NB4 (cell line): ENCODE data around the gene SMAD3.

Experiments used
- TF ChIP-seq, protein P1 (sequence below): IDR thresholded peaks from one replicate; pipeline ENCODE4 v1.5.1; 2012; ENCODE audit warnings: low read depth, low read length
- TF ChIP-seq, protein P2 (sequence below): IDR thresholded peaks from 2 replicates; pipeline ENCODE4 v1.6.1; 2011; ENCODE audit warnings: low read depth, low read length

DNA sequence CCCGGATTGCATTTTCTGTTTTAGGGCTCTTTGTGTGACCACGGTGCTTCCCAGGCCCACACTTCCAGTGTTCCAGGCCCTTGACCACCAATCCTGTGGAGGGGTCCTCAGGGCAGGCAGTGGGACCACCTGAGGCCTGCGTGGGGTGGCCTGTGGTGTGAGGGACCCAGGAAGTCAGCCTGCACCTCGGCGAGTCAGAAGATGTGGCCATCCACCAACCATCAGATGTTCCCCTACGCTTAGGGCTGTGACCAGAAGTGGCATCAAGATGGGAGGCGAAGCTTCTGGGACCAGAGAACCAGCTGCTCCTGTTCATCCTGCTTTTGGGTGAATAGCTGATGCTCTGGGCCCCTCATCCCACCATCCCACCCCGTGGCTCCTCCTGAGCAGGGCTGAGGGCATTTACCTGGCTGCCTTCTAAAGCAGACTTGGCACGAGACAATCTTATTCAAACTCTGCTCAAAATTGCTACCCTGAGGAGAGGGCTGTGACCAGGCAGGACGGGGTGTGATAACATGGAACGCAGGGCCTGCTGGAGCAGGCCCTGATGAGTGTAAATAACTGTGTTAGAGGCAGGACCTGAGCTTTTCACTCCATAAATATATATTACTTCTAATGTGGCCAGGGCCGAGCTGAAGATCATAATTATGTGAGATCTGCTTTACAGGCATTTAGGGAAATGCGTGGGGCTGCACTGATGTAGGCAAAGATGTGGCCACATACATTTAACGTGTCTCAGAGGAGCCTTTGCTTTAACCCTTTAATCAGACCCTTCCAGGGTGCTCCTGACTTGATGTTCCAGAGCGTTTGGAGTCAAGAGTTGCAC, 28.8 kb downstream of the SMAD3 start:
- TF ChIP-seq, protein P1, sequence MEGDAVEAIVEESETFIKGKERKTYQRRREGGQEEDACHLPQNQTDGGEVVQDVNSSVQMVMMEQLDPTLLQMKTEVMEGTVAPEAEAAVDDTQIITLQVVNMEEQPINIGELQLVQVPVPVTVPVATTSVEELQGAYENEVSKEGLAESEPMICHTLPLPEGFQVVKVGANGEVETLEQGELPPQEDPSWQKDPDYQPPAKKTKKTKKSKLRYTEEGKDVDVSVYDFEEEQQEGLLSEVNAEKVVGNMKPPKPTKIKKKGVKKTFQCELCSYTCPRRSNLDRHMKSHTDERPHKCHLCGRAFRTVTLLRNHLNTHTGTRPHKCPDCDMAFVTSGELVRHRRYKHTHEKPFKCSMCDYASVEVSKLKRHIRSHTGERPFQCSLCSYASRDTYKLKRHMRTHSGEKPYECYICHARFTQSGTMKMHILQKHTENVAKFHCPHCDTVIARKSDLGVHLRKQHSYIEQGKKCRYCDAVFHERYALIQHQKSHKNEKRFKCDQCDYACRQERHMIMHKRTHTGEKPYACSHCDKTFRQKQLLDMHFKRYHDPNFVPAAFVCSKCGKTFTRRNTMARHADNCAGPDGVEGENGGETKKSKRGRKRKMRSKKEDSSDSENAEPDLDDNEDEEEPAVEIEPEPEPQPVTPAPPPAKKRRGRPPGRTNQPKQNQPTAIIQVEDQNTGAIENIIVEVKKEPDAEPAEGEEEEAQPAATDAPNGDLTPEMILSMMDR: no peak
- TF ChIP-seq, protein P2, sequence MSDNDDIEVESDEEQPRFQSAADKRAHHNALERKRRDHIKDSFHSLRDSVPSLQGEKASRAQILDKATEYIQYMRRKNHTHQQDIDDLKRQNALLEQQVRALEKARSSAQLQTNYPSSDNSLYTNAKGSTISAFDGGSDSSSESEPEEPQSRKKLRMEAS: no peak
